Ascending aorta (tissue), 2 donors: ENCODE data around the gene MYO1A. TPM values are rescaled to one million over a fixed set of nuclear protein-coding genes. Genes with fewer than 3 reads are reported as not detected.
"Not testable (repeated sequence)": the region's sequence is repeated elsewhere in the genome, so short reads cannot be mapped to it uniquely, and the experiment has no call there.

Source experiments
- DNase-seq, 2 donors: peaks; one replicate each; pipeline ENCODE4 v3.0.0-alpha.2; 2019; ENCODE audit warnings: low spot score in 2 of 2
- H3K27ac ChIP-seq, 2 donors: fragments of 200-600 bp; sonication (generic); one replicate each; pipeline ENCODE4 v1.5.1; 2016 to 2017; ENCODE audit warnings: mild to moderate bottlenecking in 1 of 2
- H3K27me3 ChIP-seq: fragments of 200-600 bp; sonication (generic); one replicate; pipeline ENCODE4 v1.5.1; 2017
- H3K36me3 ChIP-seq, 2 donors: fragments of 200-600 bp; sonication (generic); one replicate each; pipeline ENCODE4 v1.5.1; 2016
- H3K4me1 ChIP-seq, 2 donors: fragments of 200-600 bp; sonication (generic); one replicate each; pipeline ENCODE4 v1.5.1; 2016 to 2017; ENCODE audit warnings: mild to moderate bottlenecking in 1 of 2
- H3K4me3 ChIP-seq, 2 donors: fragments of 200-600 bp; sonication (generic); one replicate each; pipeline ENCODE4 v1.5.1; 2016 to 2017; ENCODE audit warnings: mild to moderate bottlenecking in 1 of 2
- H3K9me3 ChIP-seq, 2 donors: fragments of 200-600 bp; sonication (generic); one replicate each; pipeline ENCODE4 v1.5.1; 2016
- CTCF ChIP-seq, 3 experiments: fragments of 200-600 bp in 2 of 3; fragments of 450-650 bp in 1 of 3; sonication (generic) in 2 of 3; IDR thresholded peaks; one replicate each; pipeline ENCODE4 v1.5.1; 2016 to 2019; ENCODE audit warnings: antibody characterized with exemption in 3 of 3, mild to moderate bottlenecking in 1 of 3, moderate library complexity in 1 of 3
- intact Hi-C: fragments of 100-400 bp; cut with DNase I; formaldehyde crosslinking; loops from one replicate; pipeline ENCODE4 v1.15.1; 2023
- total RNA-seq: library from RNA; depleted of rRNA; stranded (reverse); fragments of >200 nt; gene quantifications from one replicate; pipeline ENCODE4 v1.1.0, GENCODE V29; 2016

The MYO1A gene
- total RNA-seq, 1 donor from 2014 or later = not detected

- peak in 2 of 3 experiments; percentile 29 to 42 for TF ChIP-seq CTCF (IDR thresholded peaks at IDR 0.05)
- intact Hi-C loops = loop anchor here (1.0 to 5.0 kb wide), 6 partner anchors 8 to 959 kb away; partner anchors contain the start of genes DDIT3, ESYT1, LRP1 and MBD6
- H3K4me3 ChIP-seq = peak overlapping the region; percentile 85 to 95
- no peaks in the 10 kb centered on the region for H3K27me3 ChIP-seq
- no peaks in the 10 kb centered on the region for H3K9me3 ChIP-seq
- H3K4me1 ChIP-seq = peaks cover 18 to 28% of the 10 kb centered on the region in 2 donors
- H3K36me3 ChIP-seq = peaks cover 4 to 7% of the 10 kb centered on the region in 2 donors
- DNase-seq = peak in 1 of 2 donors; percentile 83
- peak overlapping the region; percentile 99 to 100 for H3K27ac ChIP-seq
These were observed 36.6 kb upstream of the MYO1A start for GRCh38 chr12:57086493-57087009.

GRCh38 chr12:57085999-57086492 lies 36.1 kb upstream of the MYO1A start:
- Histone ChIP-seq H3K4me1 (peaks cover 13 to 23% of the 10 kb centered on the region in 2 donors), H3K27me3 (no peaks in the 10 kb centered on the region), H3K9me3 (no peaks in the 10 kb centered on the region), H3K27ac (peak overlapping the region; percentile 99 to 100), H3K36me3 (peaks cover 0 to 2% of the 10 kb centered on the region in 2 donors), H3K4me3 (peak overlapping the region; percentile 85 to 95)
- intact Hi-C loops = loop anchor here (2.0 to 5.0 kb wide), 5 partner anchors 13 to 959 kb away; partner anchors contain the start of genes DDIT3, ESYT1, LRP1 and MBD6
- TF ChIP-seq CTCF (IDR thresholded peaks at IDR 0.05) = no peak
- DNase-seq = peak in 1 of 2 donors; percentile 76

- no peak for TF ChIP-seq CTCF (IDR thresholded peaks at IDR 0.05)
- no peak overlapping the region for H3K27ac ChIP-seq
These were observed 30.9 kb upstream of the MYO1A start for GRCh38 chr12:57080855-57081254.

GRCh38 chr12:57079821-57080220 lies 29.9 kb upstream of the MYO1A start:
- Histone ChIP-seq H3K36me3 (no peaks in the 10 kb centered on the region), H3K4me3 (no peak overlapping the region), H3K4me1 (peaks cover 7 to 11% of the 10 kb centered on the region in 2 donors), H3K9me3 (no peaks in the 10 kb centered on the region), H3K27ac (peak overlapping the region; percentile 76 to 81), H3K27me3 (no peaks in the 10 kb centered on the region)
- no peak for DNase-seq
- TF ChIP-seq CTCF (IDR thresholded peaks at IDR 0.05) = no peak
- intact Hi-C loops = loop anchor here (2.0 kb wide), 1 partner anchor 69 kb away; no protein-coding TSS in a partner anchor

More at GRCh38 chr12:57080855-57081254, 30.9 kb upstream of the MYO1A start:
- no peaks in the 10 kb centered on the region for H3K9me3 ChIP-seq
- peaks cover 10 to 16% of the 10 kb centered on the region in 2 donors for H3K4me1 ChIP-seq
- H3K4me3 ChIP-seq = no peak overlapping the region
- intact Hi-C loops = no loop called here
- H3K36me3 ChIP-seq = no peaks in the 10 kb centered on the region
- DNase-seq = no peak
- H3K27me3 ChIP-seq = no peaks in the 10 kb centered on the region

- no peak for TF ChIP-seq CTCF (IDR thresholded peaks at IDR 0.05)
- peak; percentile 98 to 99 for DNase-seq
- intact Hi-C loops = loop anchor here (1.0 to 2.0 kb wide), 2 partner anchors 9 to 70 kb away; no protein-coding TSS in a partner anchor
- H3K4me3 ChIP-seq = peak within 1 kb of the TSS; percentile 68 to 70
- H3K27ac ChIP-seq = peak within 1 kb of the TSS; percentile 76 to 81
- peaks cover 7 to 11% of the 10 kb centered on the region in 2 donors for H3K4me1 ChIP-seq
- no peaks in the 10 kb centered on the region for H3K36me3 ChIP-seq
- H3K9me3 ChIP-seq = no peaks in the 10 kb centered on the region
- no peaks in the 10 kb centered on the region for H3K27me3 ChIP-seq
These were observed 28.8 kb upstream of the MYO1A start, which contains the start of gene NEMP1 for GRCh38 chr12:57078519-57079404. Gene NEMP1 (minus strand): TSS chr12:57078791. CDS start chr12:57078745, 46 bp downstream.

- Histone ChIP-seq H3K4me3 (peak overlapping the region; percentile 16 to 59), H3K4me1 (peaks cover 7 to 17% of the 10 kb centered on the region in 2 donors), H3K27ac (peak overlapping the region; percentile 62 to 65)
- not testable (repeated sequence) for H3K27me3 ChIP-seq, H3K9me3 ChIP-seq, H3K36me3 ChIP-seq, DNase-seq
- intact Hi-C loops = loop anchor here (2.0 kb wide), 1 partner anchor 13 kb away; no protein-coding TSS in a partner anchor
These were observed 23.9 kb upstream of the MYO1A start for GRCh38 chr12:57073566-57074450.
